ENCODE data around the gene GOLGA8B.
"Not testable (repeated sequence)": the region's sequence is repeated elsewhere in the genome, so short reads cannot be mapped to it uniquely, and the experiment has no call there.

- TF ChIP-seq, protein P1, sequence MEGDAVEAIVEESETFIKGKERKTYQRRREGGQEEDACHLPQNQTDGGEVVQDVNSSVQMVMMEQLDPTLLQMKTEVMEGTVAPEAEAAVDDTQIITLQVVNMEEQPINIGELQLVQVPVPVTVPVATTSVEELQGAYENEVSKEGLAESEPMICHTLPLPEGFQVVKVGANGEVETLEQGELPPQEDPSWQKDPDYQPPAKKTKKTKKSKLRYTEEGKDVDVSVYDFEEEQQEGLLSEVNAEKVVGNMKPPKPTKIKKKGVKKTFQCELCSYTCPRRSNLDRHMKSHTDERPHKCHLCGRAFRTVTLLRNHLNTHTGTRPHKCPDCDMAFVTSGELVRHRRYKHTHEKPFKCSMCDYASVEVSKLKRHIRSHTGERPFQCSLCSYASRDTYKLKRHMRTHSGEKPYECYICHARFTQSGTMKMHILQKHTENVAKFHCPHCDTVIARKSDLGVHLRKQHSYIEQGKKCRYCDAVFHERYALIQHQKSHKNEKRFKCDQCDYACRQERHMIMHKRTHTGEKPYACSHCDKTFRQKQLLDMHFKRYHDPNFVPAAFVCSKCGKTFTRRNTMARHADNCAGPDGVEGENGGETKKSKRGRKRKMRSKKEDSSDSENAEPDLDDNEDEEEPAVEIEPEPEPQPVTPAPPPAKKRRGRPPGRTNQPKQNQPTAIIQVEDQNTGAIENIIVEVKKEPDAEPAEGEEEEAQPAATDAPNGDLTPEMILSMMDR (IDR thresholded peaks at IDR 0.05; ENCODE audit: poor library complexity): not testable (repeated sequence)
- TF ChIP-seq EZH2phosphoT487 (IDR thresholded peaks at IDR 0.05; ENCODE audit: low read depth, severe bottlenecking, unreplicated experiment); EZH2 (IDR thresholded peaks at IDR 0.05; ENCODE audit: borderline replicate concordance): not testable (repeated sequence)
These were observed 18.7 kb downstream of the GOLGA8B start for GRCh38 chr15:34564711-34565110.
